SK-N-SH treated with all-trans-retinoic acid at 6 μM for 48 hours (cell line): Measurements from ENCODE around the gene TTLL8.

Experiments
- ATAC-seq: fragments of 200-7000 bp; cut with Tn5 transposase; 3 replicates; pipeline ENCODE4 v1.9.1; 2020; ENCODE audit warnings: mild to moderate bottlenecking, moderate library complexity
- BACH2 ChIP-seq: fragments of 250-450 bp; sonication (Bioruptor Pico); IDR thresholded peaks from 2 replicates; pipeline ENCODE4 v1.9.0; 2021; ENCODE audit warnings: mild to moderate bottlenecking, borderline replicate concordance
- ESRRG ChIP-seq: fragments of 250-450 bp; sonication (Bioruptor Pico); IDR thresholded peaks from 2 replicates; pipeline ENCODE4 v1.6.1; 2021; ENCODE audit warnings: mild to moderate bottlenecking
- GLIS3 ChIP-seq: fragments of 250-450 bp; sonication (Bioruptor Pico); IDR thresholded peaks from 2 replicates; pipeline ENCODE4 v1.5.0; 2020; ENCODE audit warnings: mild to moderate bottlenecking, moderate library complexity
- ISL1 ChIP-seq: fragments of 250-450 bp; sonication (Bioruptor Pico); IDR thresholded peaks from 2 replicates; pipeline ENCODE4 v2.1.2; 2022; ENCODE audit warnings: mild to moderate bottlenecking, moderate library complexity
- OSR1 ChIP-seq: fragments of 250-450 bp; sonication (Bioruptor Pico); IDR thresholded peaks from 2 replicates; pipeline ENCODE4 v1.8.0; 2022; ENCODE audit warnings: moderate library complexity, mild to moderate bottlenecking, inconsistent platforms
- RARB ChIP-seq: fragments of 250-450 bp; sonication (Bioruptor Pico); IDR thresholded peaks from 2 replicates; pipeline ENCODE4 v1.8.0; 2021; ENCODE audit warnings: mild to moderate bottlenecking, moderate library complexity
- SNAI2 ChIP-seq: fragments of 250-450 bp; sonication (Bioruptor Pico); IDR thresholded peaks from 2 replicates; pipeline ENCODE4 v1.5.0; 2020; ENCODE audit warnings: mild to moderate bottlenecking, moderate library complexity
- TCF4 ChIP-seq: fragments of 250-450 bp; sonication (Bioruptor Pico); IDR thresholded peaks from 2 replicates; pipeline ENCODE4 v1.8.0; 2021; ENCODE audit warnings: mild to moderate bottlenecking, moderate library complexity, borderline replicate concordance
- TOX ChIP-seq: fragments of 250-450 bp; sonication (Bioruptor Pico); IDR thresholded peaks from 2 replicates; pipeline ENCODE4 v1.8.0; 2021; ENCODE audit warnings: mild to moderate bottlenecking, moderate library complexity, borderline replicate concordance
- ZC3H10 ChIP-seq: fragments of 250-450 bp; sonication (Bioruptor Pico); IDR thresholded peaks from 2 replicates; pipeline ENCODE4 v1.5.1; 2021; ENCODE audit warnings: mild to moderate bottlenecking, moderate library complexity
- ZFP3 ChIP-seq: fragments of 250-450 bp; sonication (Bioruptor Pico); IDR thresholded peaks from 2 replicates; pipeline ENCODE4 v1.5.0; 2020; ENCODE audit warnings: mild to moderate bottlenecking, moderate library complexity
- ZFP30 ChIP-seq: fragments of 450-650 bp; formaldehyde crosslinking; IDR thresholded peaks from 2 replicates; pipeline ENCODE4 v1.5.0; 2022; ENCODE audit warnings: mild to moderate bottlenecking, moderate library complexity
- ZNF565 ChIP-seq: fragments of 450-650 bp; formaldehyde crosslinking; conservative IDR thresholded peaks from 2 replicates; pipeline ENCODE4 v1.5.0; 2020; ENCODE audit warnings: low read depth, mild to moderate bottlenecking, moderate library complexity
- ZNF70 ChIP-seq: fragments of 450-650 bp; formaldehyde crosslinking; IDR thresholded peaks from 2 replicates; pipeline ENCODE4 v1.5.0; 2020; ENCODE audit warnings: mild to moderate bottlenecking, moderate library complexity
- ZNF8 ChIP-seq: fragments of 450-650 bp; formaldehyde crosslinking; IDR thresholded peaks from 2 replicates; pipeline ENCODE4 v1.5.0; 2020; ENCODE audit warnings: mild to moderate bottlenecking, moderate library complexity
- TF ChIP-seq, protein P1 (sequence below): fragments of 250-450 bp; sonication (Bioruptor Pico); IDR thresholded peaks from 2 replicates; pipeline ENCODE4 v1.8.0; 2020; ENCODE audit warnings: mild to moderate bottlenecking, moderate library complexity, borderline replicate concordance
- TF ChIP-seq, protein P2 (sequence below): fragments of 250-450 bp; sonication (Bioruptor Pico); IDR thresholded peaks from 2 replicates; pipeline ENCODE4 v1.5.1; 2020; ENCODE audit warnings: low read depth, mild to moderate bottlenecking, moderate library complexity
- TF ChIP-seq, protein P3 (sequence below): fragments of 250-450 bp; sonication (Bioruptor Pico); IDR thresholded peaks from 2 replicates; pipeline ENCODE4 v1.8.0; 2021; ENCODE audit warnings: low read depth, mild to moderate bottlenecking, moderate library complexity, borderline replicate concordance
- TF ChIP-seq, protein P4 (sequence below): fragments of 250-450 bp; sonication (Bioruptor Pico); IDR thresholded peaks from 2 replicates; pipeline ENCODE4 v1.5.0; 2020; ENCODE audit warnings: mild to moderate bottlenecking, moderate library complexity

Gene TTLL8

DNA sequence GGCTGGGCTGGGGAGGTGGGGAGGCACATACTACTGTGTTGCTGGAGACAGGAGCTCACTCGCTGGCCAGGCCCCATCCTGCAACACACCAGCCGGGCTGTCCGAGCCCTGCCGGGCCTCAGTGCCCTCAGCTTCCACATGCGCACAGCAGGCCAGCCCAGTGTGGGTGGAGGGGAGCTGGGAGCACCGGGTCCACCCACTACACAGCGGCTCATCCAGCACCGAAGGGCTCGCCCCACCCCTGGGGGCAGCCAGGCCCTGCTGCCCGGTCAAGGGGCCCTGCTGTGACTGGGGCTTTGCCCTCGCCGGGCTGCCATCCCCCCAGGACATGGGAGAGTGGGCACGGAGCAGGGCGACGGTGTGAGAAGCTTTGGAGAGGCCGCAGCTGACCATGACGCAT is 9.3 kb downstream of the TTLL8 start:
- TF ChIP-seq, protein P1, sequence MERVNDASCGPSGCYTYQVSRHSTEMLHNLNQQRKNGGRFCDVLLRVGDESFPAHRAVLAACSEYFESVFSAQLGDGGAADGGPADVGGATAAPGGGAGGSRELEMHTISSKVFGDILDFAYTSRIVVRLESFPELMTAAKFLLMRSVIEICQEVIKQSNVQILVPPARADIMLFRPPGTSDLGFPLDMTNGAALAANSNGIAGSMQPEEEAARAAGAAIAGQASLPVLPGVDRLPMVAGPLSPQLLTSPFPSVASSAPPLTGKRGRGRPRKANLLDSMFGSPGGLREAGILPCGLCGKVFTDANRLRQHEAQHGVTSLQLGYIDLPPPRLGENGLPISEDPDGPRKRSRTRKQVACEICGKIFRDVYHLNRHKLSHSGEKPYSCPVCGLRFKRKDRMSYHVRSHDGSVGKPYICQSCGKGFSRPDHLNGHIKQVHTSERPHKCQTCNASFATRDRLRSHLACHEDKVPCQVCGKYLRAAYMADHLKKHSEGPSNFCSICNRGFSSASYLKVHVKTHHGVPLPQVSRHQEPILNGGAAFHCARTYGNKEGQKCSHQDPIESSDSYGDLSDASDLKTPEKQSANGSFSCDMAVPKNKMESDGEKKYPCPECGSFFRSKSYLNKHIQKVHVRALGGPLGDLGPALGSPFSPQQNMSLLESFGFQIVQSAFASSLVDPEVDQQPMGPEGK (CRISPR knock-in tag) = no peak
- TF ChIP-seq ISL1 (no peak), ESRRG (CRISPR knock-in tag) (no peak), BACH2 (CRISPR knock-in tag) (no peak), ZC3H10 (CRISPR knock-in tag) (no peak), OSR1 (CRISPR knock-in tag) (no peak), ZFP3 (no peak), ZNF8 (CRISPR knock-in tag) (no peak), ZNF70 (no peak), SNAI2 (CRISPR knock-in tag) (no peak), TOX (no peak), GLIS3 (no peak), ZFP30 (CRISPR knock-in tag) (no peak)
- TF ChIP-seq, protein P2, sequence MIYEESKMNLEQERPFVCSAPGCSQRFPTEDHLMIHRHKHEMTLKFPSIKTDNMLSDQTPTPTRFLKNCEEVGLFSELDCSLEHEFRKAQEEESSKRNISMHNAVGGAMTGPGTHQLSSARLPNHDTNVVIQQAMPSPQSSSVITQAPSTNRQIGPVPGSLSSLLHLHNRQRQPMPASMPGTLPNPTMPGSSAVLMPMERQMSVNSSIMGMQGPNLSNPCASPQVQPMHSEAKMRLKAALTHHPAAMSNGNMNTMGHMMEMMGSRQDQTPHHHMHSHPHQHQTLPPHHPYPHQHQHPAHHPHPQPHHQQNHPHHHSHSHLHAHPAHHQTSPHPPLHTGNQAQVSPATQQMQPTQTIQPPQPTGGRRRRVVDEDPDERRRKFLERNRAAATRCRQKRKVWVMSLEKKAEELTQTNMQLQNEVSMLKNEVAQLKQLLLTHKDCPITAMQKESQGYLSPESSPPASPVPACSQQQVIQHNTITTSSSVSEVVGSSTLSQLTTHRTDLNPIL = no peak
- TF ChIP-seq, protein P3, sequence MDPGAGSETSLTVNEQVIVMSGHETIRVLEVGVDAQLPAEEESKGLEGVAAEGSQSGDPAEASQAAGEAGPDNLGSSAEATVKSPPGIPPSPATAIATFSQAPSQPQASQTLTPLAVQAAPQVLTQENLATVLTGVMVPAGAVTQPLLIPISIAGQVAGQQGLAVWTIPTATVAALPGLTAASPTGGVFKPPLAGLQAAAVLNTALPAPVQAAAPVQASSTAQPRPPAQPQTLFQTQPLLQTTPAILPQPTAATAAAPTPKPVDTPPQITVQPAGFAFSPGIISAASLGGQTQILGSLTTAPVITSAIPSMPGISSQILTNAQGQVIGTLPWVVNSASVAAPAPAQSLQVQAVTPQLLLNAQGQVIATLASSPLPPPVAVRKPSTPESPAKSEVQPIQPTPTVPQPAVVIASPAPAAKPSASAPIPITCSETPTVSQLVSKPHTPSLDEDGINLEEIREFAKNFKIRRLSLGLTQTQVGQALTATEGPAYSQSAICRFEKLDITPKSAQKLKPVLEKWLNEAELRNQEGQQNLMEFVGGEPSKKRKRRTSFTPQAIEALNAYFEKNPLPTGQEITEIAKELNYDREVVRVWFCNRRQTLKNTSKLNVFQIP (CRISPR knock-in tag) = no peak
- TF ChIP-seq, protein P4, sequence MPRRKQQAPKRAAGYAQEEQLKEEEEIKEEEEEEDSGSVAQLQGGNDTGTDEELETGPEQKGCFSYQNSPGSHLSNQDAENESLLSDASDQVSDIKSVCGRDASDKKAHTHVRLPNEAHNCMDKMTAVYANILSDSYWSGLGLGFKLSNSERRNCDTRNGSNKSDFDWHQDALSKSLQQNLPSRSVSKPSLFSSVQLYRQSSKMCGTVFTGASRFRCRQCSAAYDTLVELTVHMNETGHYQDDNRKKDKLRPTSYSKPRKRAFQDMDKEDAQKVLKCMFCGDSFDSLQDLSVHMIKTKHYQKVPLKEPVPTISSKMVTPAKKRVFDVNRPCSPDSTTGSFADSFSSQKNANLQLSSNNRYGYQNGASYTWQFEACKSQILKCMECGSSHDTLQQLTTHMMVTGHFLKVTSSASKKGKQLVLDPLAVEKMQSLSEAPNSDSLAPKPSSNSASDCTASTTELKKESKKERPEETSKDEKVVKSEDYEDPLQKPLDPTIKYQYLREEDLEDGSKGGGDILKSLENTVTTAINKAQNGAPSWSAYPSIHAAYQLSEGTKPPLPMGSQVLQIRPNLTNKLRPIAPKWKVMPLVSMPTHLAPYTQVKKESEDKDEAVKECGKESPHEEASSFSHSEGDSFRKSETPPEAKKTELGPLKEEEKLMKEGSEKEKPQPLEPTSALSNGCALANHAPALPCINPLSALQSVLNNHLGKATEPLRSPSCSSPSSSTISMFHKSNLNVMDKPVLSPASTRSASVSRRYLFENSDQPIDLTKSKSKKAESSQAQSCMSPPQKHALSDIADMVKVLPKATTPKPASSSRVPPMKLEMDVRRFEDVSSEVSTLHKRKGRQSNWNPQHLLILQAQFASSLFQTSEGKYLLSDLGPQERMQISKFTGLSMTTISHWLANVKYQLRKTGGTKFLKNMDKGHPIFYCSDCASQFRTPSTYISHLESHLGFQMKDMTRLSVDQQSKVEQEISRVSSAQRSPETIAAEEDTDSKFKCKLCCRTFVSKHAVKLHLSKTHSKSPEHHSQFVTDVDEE (CRISPR knock-in tag) = no peak
- ATAC-seq = no peak

DNA sequence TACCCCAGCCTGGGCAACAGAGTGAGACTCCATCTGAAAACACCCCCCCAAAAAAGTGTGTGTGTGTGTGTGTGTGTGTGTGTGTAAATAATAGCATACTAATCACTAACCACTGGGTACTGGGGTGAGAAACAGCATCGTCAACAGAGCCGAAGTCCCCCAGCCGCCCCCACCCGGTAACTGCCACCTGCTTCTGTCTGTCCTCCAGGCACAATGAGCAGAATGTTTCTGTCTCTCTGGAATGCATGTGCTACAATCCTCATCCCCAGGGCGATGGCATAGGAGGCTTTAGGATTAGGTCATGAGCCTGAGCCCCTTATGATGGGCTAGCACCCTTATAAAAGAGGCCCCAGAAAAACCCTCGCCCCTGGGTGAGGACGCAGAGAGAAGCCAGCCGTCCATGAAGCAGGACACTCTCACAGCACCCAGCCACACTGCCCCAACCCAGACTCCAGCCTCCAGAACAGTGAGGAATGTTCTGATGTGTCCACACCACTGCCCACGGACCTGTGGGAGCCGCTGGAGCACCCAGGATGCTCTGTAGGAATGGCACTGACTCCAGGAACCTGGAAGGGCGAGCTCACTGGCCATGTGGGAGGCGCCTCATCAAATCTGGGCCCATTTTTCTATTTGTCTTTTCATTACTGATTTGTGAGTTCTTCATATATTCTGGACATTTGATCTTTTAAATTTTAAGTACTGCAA is 9.9 kb downstream of the TTLL8 start:
- TF ChIP-seq ESRRG (CRISPR knock-in tag) (no peak), ISL1 (no peak), OSR1 (CRISPR knock-in tag) (no peak), ZFP30 (CRISPR knock-in tag) (no peak), ZNF70 (no peak), ZNF565 (CRISPR knock-in tag) (no peak)
- TF ChIP-seq, protein P3 (CRISPR knock-in tag) = no peak
- ATAC-seq = no peak

DNA sequence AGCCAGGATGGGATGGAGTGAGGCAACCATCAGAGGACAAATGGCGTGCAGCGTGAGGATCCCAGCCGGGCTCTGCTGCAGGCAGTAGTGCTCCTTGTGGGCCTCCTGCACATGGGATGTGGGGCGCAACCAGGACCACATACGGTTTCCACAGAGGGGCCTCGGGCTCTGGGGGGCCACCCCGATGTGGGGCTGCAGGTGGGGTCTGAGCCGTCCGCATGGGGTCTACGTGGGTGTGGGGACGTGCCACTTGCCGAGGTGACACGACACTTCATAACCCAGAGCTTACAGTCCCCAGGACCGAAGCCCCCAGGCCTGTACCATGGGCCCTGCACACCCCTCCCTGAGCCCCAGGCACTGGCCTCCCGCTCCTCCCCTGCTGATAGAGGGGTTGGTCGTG is 10.8 kb downstream of the TTLL8 start:
- ATAC-seq = no peak
- TF ChIP-seq SNAI2 (CRISPR knock-in tag) (no peak), RARB (CRISPR knock-in tag) (no peak), ZNF70 (no peak), TOX (no peak), ZC3H10 (CRISPR knock-in tag) (no peak), TCF4 (no peak)
- TF ChIP-seq, protein P1 (CRISPR knock-in tag) = no peak
